Measurements from ENCODE around the gene SMIM44. TPM values are rescaled to one million over a fixed set of nuclear protein-coding genes. Genes with fewer than 3 reads are reported as not detected.
"Not testable (repeated sequence)": the region's sequence is repeated elsewhere in the genome, so short reads cannot be mapped to it uniquely, and the experiment has no call there.

The SMIM44 gene
- polyA plus RNA-seq, 1 donor: not detected

DNA sequence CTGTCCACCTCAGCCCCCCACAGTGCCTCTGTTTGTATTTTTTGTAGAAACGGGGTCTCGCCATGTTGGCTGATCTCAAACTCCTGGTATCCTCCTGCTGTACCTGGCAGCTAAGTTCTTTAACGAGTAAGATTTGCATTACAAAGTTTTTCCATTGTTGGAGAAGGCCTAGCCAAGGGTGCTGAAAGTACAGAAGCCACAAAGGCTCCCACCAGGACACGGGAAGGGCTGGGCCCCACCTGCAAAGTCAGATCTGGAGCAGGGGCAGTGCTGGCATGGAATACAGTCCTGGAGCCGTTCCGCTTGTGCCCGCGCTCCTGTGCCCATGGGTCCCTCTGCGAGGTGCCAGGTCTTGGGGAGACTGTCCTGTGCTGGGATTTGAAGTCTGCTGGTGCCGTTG is 35.0 kb upstream of the SMIM44 start:
- DNase-seq: no peak

DNA sequence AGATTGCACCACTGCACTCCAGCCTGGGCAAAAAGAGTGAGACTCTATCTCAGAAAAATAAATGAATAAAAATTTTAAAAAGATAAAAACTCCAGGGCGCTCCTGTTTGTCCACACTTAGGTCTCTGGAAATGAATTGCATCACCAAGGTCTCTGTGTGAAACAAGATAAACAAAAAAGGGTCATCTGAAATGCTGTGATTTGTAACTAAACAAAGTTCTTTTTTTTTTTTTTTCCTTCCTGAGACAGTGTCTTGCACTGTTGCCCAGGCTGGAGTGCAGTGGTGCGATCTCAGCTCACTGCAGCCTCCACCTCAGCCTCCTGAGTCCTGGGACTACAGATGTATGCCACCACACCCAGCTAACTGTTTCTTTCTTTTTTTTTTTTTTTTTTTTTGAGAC is 34.4 kb upstream of the SMIM44 start:
- no peak for DNase-seq

DNA sequence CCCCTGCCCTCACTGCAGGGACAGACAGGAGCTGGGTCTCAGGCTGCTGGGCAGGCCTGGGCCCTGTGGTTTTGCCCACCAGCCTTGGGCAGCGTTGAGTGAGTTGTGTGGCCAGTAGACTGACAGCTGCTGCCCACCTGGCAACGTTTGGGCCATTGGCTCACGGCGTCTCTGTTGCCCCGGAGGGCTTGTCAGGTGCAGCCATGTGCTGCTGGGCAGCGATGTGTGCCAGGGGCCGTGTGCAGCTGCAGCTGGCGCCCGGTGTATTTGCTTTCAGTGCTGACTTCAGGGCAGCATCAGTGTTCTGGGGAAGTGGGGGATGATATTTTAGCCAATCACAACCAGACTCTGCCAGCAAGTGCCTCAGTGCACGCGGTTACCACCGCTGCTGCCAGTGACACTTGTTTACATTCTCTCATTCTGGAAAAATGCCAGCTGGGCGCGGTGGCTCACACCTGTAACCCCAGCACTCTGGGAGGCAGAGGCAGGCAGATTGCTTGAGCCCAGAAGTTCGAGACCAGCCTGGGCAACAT is 33.5 kb upstream of the SMIM44 start:
- DNase-seq: no peak

DNA sequence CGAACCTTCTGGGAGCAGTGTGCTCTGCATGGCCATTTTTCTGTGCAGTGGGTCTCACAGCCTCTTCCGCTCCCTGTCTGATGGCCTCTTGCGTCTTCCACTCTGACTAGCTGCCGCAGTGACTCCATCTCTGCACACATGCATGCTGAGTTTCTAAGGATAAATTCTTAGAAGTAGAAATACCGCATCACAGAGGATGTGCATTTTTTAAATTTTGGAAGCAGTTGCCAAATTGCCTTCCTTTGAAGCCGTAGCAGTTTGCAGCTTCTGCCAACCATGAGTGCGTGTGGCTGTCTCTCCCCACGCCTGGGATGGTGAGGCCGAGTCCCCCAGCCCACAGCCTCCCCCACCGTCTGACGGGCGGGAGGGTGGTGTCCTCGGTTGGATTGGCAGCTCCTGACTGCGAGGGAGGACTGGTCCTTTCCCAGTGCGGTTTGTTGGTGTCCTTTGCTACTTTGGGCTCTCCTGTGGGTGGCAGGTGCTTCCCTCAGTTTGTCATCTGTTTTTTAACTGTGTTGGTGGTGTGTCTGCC is 32.7 kb upstream of the SMIM44 start:
- no peak for DNase-seq

GRCh38 chr19:3514930-3515329 is 31.7 kb upstream of the SMIM44 start:
- no peak for DNase-seq

- DNase-seq: no peak
Observed at GRCh38 chr19:3513229-3514140, 30.2 kb upstream of the SMIM44 start.

DNA sequence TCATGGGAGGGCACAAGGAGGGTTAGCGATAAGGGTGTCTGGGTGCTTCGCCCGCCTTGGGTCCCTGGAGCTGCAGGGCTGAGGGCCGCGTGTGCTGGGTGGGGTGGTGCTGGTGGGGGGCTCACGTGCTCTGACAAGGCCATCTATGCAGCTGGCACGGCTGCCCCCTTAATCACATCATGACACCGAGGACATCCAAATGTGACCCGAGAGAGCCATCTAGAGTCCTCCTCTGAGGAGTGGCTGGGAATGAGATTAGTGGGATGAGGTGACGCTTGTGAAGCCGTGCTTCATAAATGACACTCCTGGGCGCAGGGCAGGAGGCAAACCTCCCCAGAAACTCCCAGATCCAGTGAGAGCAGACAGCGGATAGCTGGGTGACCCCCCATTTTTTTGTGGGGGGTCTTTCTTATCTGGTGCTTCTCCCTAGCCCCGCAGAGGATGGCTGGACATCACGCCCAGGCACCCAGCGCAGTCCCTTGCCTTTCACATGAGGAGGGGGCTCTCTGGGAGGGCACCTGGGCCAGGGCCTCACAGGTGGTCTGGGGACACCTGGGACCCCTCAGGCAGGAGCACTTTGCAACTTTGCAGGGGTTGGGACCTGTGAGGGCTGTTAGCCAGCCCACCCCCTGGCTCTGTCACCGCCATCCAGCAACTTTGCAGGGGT is 29.5 kb upstream of the SMIM44 start:
- DNase-seq: no peak

DNA sequence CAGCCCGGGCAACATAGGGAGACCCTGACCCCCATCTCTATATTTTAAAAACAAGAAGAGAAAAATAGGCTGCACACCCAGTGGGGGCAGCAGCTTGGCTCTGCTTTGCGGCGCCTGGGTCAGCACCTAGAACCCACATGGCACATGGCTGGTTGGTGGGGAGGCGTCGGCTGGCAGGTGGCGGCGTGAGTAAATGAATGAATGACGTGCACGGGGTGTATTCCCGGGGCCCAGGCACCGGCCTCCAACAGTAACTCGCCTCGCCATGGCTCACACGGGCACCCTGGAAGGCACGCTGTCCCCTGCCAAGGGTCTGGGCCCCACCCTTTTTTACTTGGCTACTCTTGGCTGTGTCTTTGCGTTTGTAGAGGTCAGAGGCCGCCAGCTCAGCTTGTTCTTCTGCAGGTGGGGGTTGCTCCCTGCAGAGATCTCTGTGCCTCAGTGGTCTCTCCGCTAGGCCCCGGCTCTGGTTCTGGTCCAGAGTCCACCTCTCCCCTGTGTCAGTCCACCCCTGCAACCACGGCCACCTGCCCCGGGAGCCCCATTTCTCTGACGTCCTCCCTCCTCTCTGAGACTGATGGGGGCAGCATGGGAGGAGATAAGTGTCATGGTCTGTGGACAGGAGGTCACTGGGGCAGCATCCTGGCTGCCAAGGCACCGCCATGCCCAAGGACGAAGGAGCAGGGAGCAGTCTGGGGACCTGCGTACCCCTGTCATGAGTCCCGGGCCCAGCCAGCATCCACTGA is 28.4 kb upstream of the SMIM44 start:
- no peak for DNase-seq

DNA sequence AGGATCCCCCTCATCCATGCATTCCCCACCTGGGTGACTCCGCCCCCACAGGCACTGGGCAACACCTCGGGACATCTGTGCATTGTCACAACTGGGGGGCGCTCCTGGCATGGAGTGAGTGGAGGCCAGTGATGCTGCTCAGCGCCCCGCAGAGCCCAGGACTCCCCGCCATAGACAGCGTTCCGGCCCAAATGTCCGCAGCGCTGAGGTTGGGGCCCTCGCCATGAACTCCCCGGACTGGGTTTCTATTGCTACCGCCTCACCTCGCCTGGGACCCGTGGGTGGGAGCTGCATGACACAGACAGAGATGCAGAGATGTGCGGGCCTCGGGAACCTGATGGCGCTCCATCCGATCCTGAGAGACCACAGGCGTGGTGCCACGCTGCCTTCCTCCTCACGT is 27.5 kb upstream of the SMIM44 start:
- no peak for DNase-seq

GRCh38 chr19:3509566-3509989 is 26.3 kb upstream of the SMIM44 start:
- no peak for DNase-seq

GRCh38 chr19:3508771-3509535 is 25.7 kb upstream of the SMIM44 start:
- DNase-seq: no peak

DNA sequence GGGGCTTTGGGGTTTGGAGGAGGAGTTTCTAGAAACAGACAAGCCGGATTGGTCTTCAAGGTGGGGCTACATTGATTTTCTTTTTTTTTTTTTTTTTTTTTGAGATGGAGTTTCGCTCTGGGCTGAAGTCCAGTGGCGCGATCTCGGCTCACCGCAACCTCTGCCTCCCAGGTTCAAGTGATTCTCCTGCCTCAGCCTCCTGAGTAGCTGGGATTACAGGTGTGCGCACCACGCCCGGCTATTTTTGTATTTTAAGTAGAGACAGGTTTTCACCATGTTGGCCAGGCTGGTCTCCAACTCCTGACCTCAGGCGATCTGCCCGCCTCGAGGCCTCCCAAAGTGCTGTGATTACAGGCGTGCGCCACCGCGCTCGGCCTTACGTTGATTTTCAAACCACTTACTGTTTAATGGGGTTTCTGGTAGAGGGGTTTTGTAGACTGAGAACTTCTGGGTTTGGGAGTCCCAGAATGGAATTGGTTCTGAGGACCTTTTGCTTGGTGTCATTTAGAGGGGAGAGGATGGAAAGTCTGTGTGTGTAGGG is 24.9 kb upstream of the SMIM44 start:
- DNase-seq: not testable (repeated sequence)

DNA sequence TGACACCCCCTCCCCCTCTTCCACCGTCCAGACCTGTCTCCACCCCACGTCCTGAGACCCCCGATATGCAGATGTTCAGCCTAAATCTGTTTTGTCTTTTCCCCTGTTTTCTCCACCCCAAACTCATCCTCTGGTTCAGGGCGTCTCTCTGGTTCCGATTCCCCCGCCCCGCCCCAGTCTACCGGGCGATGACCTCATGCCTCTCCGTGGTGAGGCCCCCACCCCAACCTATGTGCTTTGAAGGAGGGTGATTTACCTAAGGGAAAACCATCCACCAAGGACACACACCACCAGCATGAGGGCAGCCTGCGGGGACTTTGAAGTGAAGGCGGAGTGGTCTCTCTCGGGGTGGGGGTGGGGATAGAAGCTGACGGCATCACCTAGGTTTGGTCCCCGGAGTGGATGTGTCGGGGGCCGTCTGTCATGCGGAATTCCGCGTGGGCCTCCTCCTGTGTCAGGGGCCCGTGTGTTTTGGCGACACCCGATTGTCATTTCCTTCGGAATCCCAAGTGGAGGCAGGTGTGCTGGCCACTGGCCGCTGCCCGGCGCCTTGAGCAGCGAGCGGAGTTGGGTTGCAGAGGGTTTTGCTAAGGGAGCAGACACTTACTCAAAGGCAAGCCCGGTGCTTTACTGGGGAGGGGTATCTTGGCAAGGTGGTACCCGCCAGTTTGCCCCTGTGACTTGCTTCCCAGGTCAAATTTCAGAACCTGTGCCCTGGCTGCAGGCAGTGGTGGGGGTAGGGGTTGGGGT is 24.3 kb upstream of the SMIM44 start:
- DNase-seq: no peak

DNA sequence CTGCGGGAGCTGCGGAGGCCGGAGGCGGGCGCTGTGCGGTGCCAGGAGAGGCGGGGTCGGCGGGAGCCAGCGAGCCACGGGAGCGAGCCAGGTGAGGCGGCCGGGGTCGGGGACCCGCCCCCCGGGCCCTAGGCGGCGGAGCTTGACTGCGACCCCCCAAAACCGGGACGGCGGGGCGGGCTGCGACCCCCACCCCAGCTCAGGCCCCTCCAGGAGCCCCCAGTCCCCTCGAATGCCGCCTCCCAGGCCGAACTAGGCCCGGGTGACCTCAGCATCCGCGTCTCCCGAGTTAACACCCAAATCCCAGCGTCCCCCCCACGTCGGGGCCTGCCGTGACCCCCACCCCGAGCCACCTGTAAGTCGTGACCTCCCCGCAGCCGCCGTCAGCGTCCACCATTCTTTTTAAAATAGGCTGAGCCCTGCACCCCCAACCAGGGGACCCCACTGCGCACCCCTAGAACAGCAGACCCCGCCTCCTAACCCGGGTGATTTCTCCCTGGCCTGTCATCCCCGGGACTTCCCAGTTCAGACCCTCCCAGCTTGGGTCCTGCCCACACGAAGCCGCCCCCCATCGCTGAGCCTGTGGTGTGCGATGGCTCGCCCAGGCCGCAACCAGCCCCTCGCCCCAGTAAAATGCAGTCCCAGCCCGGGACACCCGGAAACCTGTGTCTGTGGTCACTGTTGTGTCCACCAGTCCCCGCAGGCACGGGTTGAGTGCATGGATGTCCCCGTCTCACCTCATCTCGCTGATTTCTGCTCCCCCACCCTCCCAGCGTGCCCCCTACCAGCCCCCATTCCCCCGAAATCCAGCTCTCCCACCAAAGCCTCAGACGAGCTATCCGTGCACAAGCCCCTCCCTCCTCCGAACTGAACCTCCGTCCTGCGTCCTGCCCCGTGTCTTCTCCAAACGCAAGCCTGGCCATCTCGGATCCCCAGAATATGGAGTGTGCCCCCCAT is 23.4 kb upstream of the SMIM44 start:
- no peak for DNase-seq

DNA sequence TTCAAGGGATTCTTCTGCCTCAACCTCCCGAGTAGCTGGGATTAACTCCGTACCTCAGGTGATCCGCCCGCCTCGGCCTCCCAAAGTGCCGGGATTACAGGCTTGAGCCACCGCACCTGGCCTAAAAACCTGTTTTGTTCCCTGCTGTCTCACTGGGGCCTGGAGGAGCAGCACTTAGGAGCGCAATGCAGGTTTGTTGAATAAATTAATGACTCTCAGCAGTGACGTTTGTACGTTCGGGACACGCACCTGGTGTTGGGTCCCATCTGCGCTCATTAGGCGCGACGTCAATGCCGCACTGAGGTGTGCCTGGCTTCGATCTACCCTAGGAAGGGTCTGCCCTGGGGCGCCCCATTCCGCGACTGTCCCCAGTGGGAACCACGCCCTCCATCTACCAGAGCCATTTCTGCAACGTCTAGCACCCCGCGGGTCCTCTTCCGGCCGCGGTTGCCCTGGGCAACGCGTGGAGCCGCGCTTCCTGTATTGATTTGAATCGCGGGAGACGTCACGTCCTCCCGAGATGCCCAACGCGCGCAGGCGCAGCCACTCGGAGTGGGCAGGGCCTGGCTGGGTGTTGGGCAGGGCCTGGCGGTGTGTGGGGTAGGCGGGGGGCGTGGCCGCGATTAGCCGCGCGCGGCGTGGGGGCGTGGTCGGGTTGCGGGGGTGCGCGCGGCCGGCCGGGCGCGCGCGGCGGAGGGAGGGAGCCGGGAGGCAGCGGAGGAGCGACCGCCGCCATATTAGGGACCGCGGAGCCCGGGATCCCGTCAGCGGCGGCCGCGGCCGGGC is 22.6 kb upstream of the SMIM44 start, which contains the start of gene FZR1:
Gene FZR1, plus strand, starts transcription at position 714 of the 786 bp plus-strand sequence. CDS start 16,679 bp downstream, outside the sequence.
- peak; percentile 98 for DNase-seq

- DNase-seq: no peak
Observed at GRCh38 chr19:3504735-3505134, 21.5 kb upstream of the SMIM44 start.

DNA sequence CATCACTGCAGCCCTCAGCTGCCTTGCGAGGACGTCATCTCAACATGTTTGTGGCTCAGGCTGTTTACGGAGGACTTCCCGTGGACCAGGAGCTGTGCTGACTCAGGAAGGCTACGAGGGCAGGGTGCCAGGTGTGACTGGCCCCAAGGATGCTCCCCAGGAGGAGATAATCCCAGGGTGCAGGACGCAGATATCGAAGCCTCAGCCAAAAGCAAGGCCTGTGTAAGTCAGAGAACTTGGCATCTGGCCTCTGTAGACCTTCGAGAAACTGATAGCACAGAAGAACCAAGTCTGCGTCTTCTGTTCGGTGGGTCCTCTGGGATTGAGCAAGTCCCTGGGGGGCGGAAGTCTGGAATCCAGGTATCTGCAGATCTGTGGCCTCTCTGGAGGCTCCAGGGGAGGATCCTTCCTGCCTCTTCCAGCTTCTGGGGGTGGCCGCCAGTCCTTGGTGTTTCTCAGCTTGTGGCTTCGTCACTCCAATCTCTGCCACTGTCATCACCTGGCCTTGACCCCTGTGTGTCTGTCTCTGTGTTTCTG is 19.9 kb upstream of the SMIM44 start:
- DNase-seq: no peak

DNA sequence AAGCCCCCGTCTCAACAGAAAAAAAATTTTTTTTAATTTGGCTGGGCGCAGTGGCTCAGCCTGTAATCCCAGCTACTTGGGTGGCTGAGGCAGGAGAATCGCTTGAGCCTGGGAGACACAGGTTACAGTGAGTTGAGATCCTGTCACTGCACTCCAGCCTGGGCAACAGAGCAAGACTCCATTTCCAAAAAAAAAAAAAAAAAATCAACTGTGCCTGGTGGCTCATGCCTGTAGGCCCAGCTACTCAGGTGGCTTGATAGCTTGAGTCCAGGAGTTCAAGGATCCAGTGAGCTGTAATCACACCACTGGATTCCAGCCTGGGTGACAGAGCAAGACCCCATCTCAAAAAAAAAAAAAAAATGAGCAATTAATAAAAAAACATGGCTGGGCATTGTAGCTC is 18.5 kb upstream of the SMIM44 start:
- no peak for DNase-seq

Data from left kidney (tissue), 2 donors.